ENCODE results near the gene SLC12A9.

The SLC12A9 gene

DNA sequence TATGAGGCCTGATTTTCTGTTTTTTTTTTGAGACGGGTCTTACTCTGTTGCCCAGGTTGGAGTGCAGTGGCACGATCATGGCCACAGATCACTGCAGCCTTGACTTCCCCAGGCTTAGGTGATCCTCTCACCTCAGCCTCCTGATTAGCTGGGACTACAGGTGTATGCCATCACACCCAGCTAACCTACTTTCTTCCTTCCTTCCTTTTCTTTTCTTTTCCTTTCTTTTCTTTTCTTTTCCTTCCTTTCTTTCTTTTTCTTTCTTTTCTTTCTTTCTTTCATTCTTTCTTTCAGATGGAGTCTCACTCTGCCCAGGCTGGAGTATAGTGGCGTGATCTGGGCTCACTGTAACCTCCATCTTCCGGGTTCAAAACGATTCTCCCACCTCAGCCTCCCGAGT is 26.2 kb downstream of the SLC12A9 start:
- Histone ChIP-seq H3K4me3 (no peak overlapping the region), H3K27ac (no peak overlapping the region)

DNA sequence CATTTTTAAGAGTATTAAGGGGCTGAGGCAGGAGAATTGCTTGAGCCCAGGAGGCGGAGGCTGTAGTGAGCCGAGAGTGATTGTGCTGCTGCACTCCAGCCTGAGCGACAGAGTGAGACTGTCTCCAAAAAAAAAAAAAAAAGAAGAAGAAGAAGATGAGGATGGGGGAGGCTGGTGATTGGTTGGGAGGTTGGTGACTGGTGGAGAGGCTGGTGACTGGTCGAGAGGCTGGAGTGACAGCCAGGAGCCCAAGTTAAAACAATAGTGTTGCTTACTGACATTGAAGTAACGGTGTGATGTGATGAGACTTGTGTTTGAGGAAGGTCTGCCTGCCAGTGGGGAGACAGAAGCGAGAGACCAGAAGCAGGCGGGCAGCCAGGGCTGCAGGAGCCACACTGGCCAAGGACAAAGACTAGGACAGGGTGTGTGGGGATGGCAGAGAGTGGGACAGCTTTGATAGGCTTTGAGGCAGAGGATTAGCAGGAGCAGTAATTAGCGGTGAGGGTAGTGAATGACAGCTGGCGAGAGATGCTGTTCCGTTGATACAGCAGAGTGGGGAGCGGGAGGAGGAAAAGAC is 27.3 kb downstream of the SLC12A9 start:
- Histone ChIP-seq H3K27ac (no peak overlapping the region), H3K4me3 (no peak overlapping the region)

DNA sequence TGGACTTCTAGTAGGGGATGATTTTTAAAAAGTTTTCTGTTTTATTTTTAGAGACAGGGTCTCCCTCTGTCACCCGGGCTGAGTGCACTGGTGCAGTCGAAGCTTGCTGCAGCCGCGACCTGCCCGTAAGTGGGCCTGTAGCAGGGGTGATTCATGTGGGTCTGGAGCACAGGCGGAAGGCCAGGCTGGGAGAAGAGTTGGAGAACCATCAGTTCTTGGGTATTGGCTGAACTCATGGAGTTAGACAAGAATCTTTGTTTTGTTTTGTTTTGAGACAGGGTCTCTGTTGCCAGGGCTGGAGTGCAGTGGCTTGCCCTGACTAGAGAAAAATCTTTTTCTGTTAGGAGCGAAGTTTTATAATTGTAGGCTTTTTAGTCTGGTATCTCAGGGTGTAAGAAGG is 28.1 kb downstream of the SLC12A9 start:
- H3K27ac ChIP-seq, result no peak overlapping the region
- H3K4me3 ChIP-seq, result no peak overlapping the region

DNA sequence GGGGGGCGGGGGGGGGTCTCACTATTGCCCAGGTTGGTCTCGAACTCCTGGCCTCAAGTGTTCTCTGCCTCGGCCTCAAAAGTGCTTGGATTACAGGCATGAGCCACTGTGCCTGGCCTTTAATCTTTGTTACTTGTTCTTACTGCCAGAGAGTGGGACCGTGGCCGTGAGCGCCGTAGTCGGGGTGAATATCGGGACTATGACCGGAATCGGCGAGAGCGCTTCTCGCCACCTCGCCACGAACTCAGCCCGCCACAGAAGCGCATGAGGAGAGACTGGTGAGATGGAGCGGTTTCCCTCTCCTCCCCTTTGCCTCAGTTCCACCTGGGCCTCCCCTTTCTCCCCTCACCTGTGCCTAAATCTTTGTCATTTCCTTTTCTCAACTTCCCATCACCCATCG is 28.6 kb downstream of the SLC12A9 start:
- H3K27ac ChIP-seq, result no peak overlapping the region

DNA sequence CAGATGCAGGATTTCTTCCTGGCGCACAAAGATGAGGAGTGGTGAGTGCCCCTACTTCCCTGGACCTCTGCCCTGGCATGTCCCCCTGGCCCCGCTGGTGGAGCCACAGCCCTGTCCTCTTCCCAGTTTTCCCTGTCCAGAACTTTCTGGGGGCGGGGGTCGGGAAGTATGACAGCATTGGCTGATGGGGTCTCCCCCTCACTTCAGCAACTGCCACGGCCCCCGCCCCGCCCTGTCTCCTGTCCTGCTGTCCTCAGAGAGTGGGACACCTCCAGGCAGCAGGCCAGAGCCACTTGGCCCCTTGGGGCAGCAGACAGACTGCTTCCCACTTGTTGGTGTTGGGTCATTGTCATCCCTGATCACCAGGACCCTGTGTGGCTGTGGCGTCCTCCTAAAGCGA is 29.7 kb downstream of the SLC12A9 start:
- Histone ChIP-seq H3K27ac (no peak overlapping the region), H3K4me3 (no peak overlapping the region)

More for the DNA sequence above, 28.6 kb downstream of the SLC12A9 start:
- H3K4me3 ChIP-seq, result no peak overlapping the region

DNA sequence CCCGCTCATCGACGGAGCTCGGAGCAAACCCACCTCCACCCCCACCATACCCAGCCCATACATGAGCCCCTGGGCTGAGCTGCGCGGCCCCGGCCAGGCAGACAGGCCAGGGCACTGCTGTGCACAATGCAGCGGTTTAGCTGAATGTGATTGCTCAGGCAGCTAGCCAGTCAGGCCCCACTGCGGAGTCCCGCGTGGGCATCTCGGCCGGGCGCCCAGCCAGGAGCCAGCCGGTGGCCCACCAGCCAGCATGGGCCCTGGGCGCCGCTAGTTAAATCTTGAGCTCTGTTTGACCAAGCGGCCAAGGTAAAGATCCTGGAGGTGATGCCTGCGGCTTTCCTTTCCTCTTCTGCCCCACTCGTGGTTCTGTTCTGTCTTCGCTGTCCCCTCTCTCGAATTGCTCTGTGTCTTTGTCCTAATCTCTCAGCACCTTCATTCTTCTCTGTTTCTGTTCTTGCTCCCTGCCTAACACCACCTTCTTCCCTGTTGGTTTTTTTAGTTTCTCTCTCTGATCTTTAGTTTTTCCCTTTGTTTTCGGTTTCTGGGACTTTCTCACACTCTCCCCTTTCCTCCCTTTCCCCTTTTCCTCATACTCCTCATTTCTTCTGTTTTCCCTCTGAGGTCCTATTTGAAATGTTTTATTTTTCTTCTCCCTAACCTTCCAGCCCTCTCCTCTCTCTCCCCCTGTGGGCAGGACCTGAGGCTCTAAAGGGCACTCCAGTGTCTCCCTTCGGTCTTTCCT is 30.4 kb downstream of the SLC12A9 start:
- Histone ChIP-seq H3K27ac (peak overlapping the region in 1 of 21 experiments; percentile 11), H3K4me3 (no peak overlapping the region)

DNA sequence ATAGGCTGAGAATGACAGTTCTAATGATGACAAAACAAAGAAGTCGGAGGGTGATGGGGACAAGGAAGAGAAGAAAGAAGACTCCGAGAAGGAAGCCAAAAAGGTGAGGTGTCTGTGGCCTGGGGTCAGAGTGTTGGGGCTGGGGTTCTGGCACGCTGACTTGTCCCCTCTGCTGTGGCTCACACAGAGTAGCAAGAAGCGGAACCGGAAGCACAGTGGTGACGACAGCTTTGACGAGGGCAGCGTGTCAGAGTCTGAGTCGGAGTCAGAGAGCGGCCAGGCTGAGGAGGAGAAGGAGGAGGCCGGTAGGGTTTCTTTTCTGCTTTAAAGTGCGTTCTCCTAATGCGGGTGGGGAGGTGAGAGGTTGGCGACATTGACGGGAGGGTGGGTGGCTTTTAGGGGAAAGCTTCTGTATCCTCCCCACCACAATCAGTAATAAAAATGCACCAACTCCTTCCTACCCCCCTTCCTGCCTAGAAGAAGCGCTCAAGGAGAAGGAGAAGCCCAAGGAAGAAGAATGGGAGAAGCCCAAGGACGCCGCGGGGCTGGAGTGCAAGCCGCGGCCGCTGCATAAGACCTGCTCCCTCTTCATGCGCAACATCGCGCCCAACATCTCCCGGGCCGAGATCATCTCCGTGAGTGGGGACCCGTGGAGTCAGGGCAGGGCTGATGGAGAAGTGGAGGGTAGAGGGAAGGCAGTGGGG is 32.4 kb downstream of the SLC12A9 start:
- H3K27ac ChIP-seq, result peak overlapping the region in 3 of 21 experiments; percentile 11 to 16 (median 14)

DNA sequence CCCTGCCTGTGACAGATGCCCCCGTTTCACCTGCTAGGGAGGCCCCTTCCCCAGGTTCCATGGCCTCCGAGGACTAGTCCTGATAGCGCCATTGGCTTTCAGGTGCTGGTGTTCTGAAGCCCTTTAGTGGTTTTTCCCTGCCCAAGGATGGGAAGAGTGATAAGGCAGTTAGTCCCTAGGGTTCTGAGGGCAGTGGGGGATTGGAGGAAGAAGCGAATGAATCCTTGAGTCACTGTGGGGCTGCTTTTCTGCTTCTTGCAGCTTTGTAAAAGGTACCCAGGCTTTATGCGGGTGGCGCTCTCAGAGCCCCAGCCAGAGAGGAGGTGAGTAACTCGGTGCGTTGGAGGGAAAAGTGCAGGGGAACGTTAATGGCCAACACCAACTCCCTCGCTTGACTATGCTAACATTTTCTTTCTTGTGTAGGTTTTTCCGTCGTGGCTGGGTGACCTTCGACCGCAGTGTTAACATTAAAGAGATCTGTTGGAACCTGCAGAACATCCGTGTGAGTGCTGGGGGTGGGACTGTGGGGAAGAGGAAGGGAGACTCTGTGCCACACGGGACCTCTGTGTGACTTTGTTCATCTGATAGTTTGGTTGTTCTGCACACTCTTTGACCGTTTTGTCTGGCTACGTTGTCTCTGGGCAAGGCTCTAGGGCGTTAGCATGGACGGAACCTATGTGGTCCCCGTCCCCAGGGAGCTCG is 33.1 kb downstream of the SLC12A9 start:
- no peak overlapping the region for H3K4me3 ChIP-seq
- H3K27ac ChIP-seq, result peak overlapping the region in 3 of 21 experiments; percentile 11 to 16 (median 14)

More for the DNA sequence above, 32.4 kb downstream of the SLC12A9 start:
- H3K4me3 ChIP-seq, result no peak overlapping the region

DNA sequence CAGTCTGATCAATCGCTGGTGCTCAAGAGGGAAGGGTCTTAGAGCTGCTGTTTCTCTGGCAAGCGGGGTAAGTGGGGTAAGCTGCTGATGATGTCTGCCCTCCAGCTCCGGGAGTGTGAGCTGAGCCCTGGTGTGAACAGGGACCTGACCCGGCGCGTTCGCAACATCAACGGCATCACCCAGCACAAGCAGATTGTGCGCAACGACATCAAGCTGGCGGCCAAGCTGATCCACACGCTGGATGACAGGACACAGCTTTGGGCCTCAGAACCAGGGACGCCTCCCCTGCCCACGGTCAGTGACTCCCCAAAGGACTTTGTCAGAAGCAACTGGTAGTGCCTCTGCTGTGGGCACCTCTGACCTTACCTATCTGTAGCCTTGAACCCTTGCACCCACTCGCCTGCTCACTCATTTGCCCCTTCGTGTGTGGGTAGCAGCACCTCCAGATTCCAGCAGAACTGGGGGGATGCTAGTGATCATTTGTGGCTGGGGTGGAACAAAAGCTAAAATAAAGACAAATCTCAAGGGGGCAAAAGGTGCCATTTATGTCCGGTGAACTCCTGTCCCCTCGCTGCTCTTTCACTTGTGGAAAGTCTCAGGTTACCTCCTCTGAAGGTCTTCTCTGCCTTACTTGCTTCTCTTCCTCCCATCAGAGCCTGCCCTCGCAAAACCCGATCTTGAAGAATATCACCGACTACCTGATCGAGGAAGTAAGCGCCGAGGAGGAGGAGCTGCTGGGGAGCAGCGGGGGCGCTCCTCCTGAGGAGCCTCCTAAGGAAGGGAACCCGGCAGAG is 33.8 kb downstream of the SLC12A9 start:
- H3K4me3 ChIP-seq, result no peak overlapping the region
- H3K27ac ChIP-seq, result peak overlapping the region in 2 of 21 experiments; percentile 86 to 90

DNA sequence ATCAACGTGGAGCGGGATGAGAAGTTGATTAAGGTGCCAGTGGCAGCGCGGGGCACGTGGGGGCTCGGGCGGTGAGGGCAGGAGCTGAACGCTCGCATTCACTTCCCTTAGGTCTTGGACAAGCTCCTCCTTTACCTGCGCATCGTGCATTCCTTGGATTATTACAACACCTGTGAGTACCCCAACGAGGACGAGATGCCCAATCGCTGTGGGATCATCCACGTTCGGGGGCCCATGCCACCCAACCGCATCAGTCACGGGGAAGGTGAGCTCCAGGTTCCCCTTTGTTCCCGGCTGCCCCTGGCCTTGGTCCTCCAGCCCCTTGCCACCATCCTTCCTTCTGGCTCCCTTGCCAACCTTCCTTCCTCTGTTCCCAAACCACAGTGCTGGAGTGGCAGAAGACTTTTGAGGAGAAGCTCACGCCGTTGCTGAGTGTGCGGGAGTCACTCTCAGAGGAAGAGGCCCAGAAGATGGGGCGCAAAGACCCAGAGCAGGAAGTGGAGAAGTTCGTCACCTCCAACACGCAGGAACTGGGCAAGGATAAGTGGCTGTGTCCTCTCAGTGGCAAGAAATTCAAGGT is 34.5 kb downstream of the SLC12A9 start:
- Histone ChIP-seq H3K4me3 (peak overlapping the region in 1 of 7 experiments; percentile 0), H3K27ac (peak overlapping the region in 15 of 21 experiments; percentile 3 to 97 (median 67))

DNA sequence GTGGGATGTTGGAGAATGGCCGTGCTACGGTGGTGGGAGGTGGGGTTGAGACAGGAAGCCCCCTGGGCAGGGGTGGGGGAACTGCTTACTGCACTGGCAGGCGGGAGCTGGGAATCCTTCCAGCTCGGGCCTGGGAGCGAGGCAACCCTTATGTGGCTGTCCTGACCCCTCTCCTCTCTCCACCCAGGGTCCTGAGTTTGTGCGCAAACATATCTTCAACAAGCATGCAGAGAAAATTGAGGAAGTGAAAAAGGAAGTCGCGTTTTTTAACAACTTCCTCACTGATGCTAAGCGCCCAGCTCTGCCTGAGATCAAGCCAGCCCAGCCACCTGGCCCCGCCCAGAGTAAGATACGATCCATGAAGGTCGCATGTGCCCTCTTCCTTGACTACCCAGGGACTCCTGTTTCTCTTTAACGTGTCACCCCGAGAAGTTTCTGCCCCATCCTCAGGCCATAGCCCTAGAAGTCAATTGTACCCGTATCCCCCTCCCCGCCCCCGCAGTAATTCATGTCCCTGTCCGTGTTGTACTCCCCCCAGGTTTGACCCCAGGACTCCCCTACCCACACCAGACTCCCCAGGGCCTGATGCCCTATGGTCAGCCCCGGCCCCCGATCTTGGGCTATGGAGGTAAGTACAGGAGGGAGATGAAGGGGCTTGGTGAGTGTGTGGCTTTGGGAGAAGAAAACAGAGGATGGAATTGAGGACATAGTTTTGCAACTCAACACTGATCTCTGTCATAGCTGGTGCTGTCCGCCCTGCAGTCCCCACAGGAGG is 35.2 kb downstream of the SLC12A9 start:
- H3K4me3 ChIP-seq, result peak overlapping the region in 1 of 7 experiments; percentile 0

DNA sequence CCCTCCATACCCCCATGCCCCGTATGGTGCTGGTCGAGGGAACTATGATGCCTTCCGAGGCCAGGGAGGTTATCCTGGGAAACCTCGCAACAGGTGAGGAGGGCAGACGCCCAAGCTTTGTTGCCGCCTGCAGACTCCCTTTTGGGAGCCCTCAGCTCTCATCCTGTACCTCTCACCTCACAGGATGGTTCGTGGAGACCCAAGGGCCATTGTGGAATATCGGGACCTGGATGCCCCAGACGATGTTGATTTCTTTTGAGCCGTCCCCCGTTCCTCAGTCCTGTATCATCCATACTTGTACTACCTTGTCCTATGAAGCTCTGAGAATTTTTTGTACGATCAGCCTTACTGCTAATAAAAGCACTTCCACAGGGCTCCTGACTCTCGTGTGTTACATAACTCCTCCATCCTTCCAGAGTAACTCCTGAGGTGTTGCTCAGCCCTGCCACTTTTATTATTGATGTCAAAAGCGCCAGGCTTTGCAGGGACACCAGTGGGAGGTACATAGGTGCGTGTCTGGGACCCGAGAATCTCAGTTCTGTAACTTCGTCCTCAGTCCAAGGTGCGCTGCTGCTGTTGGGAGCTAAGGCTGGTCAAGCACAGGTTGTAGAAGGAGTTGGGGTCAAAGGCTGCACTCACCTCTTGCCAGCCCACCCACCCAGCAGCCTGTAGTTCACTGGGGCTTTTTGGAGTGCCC is 35.9 kb downstream of the SLC12A9 start:
- H3K27ac ChIP-seq, result peak overlapping the region in 20 of 21 experiments; percentile 80 to 97 (median 87)

More for the DNA sequence above, 35.2 kb downstream of the SLC12A9 start:
- peak overlapping the region in 16 of 21 experiments; percentile 3 to 97 (median 66) for H3K27ac ChIP-seq

DNA sequence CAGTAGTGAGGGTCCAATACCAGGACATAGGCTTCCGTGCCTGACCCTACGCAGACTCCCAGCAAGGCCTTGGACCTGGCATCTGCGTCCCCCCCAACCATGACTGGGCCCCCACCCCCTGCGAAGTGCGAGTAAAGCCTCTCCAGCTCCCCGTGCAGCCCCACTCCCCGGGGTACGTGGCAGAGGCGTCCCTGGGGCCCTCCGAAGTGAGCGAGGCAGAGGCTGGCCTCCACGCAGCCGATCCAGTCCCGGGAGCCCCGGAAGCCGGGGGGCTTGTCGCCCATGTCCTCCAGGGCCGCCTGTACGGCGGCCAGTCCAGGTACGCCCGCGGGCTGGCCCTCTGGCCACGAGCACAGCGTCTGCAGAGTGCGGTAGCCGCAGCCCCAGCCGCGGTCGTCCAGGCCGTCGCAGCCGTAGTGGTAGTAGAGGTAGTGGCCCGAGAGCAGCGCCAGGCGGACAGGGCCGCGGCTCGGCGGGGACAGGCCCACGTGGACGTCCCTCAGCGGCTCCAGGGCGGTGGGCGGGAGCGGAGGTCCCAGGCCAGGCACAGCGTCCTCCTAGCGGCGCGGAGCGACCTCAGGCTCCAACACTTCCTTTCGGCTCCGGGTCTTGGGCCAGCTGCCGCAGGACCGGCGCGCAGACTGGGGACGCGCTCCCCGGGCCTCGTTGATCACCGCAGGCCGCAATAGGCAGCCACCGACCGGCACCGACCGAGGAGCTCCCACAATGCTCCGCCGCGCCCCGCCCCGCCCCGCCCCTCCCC is 36.7 kb downstream of the SLC12A9 start, which contains the start of gene UFSP1:
UFSP1 (minus strand) TSS at position 728 of the 763 bp plus-strand sequence; CDS start at position 284, 444 bp downstream.
- Histone ChIP-seq H3K27ac (peak within 1 kb of the TSS; percentile 40 to 97 (median 87)), H3K4me3 (peak within 1 kb of the TSS; percentile 63 to 85 (median 76))

More for the DNA sequence above, 35.9 kb downstream of the SLC12A9 start:
- peak overlapping the region; percentile 63 to 85 (median 76) for H3K4me3 ChIP-seq

DNA sequence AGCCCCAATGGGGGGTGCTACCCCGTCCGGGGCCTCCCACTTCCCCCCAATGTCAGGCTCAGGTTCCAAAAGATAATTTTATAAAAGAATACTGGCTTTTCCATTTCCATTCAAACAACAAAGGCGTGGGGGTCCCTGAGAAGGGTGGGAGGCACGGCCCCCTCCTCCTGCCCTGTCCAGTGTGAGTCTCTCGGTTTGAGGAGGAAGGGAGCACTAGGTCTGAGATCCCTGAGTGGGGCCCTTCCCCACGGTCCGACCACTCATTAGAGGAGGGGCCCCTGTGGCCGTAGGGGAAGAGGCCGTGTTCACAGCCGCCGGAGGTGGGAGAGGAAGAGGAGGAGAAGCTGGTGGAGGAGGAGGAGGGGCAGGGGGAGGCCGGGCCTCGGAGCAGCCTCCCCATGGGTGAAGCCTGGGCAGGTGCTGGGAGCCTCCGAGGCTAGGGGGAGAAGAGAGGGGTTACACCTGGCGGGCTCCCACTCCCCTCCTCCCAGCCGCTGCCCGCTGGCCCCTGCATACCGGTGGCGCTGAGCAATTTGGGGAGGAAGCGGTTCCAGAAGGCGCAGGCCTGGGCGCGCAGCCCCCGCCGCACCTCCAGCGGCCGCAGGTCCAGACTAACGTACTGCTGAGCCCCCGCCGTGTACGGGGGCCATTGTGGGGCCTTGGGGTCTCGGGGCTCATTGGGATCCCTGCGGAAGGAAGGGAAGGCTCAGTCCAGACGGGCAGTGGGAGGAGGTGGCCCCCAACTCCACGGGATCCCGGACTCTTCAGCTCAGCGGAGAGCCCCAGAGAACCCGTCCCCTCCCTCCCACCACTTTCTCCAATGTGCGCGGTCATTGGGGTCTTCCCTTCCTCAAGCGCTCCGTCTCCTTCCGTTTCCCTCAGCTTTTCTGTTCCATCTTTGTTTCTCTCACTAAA is 38.4 kb downstream of the SLC12A9 start:
- Histone ChIP-seq H3K4me3 (peak overlapping the region in 6 of 7 experiments; percentile 63 to 85 (median 74)), H3K27ac (peak overlapping the region in 20 of 21 experiments; percentile 55 to 97 (median 86))

DNA sequence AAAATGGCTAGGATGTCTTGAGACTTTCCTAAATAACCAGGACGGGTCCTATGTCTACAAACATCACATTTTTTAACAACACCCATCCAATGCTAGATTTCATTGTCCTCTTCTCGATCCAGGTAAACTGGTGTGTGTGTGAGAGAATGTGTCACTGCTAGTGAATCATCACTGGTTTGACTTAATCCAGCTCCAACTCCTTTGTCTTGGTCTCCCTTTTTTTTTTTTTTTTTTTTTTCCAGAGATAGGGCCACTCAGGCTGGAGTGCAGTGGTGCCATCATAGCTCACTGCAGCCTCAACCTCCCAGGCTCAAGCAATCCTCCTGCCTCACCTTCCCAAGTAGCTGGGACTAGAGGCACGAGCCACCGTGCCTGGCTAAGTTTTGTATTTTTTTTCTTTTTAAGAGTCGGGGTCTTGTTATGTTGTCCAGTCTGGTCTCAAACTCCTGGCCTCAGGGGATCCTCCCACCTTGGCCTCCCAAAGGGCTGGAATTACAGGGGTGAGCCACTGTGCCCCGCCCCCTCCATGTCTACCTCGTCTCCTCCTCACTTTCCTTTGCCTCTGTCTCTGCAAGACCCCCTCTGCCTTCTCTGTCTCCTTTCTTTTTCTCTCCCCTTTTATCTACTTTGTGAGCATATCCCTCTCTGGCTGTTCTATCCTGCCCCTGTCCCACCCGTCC is 39.2 kb downstream of the SLC12A9 start:
- Histone ChIP-seq H3K27ac (peak overlapping the region in 1 of 21 experiments; percentile 85), H3K4me3 (no peak overlapping the region)

All from skin epidermis (tissue), 12 donors.